ENCODE data around the gene ZNF529.
"Not testable (repeated sequence)": the region's sequence is repeated elsewhere in the genome, so short reads cannot be mapped to it uniquely, and the experiment has no call there.

ZNF529 gene

DNA sequence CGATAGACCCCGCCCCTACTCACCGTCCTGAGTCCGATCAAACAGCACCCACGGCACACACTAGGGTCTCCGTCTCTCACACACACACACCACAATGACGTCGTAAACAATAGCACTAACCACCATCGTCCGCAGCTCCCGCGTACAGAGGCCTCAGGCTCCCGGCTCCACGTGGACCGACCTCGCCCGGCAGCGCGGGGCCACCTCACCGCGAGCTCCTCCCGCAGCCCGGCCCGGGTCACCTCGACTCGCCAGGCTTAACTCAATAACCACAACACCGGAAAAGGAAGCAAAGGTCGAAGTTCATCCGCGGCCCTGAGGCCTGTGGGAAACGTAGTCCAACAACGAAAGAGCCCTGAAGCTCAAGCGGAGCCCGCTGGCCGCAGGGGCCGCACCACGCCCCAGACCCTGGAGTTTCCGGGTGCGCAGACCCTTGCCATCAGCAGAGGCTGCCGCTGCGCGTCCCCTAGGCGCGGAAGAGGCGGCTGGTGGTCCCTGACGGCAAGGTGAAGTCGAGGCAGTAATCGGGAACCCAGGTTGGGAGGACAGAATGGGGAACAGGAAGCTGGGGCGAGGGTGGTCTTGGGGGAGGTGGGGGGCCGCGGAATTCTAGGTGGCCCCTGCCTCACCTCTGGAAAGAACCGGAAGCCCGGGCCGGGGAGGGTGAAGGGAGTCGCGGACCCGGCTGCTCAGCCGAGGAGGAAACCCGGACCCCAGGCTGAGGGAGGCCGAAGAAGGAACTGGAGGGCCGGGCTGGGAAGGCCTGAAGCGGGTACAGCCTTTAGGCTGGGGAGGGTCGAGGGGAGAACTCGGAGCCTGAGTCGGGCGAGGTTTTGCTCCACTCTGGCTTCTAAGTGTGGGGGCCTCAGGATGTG lies at the start of gene ZNF529:
ZNF529 (minus strand) TSS at position 273 of the 875 bp plus-strand sequence. CDS start 946 bp downstream, outside the sequence.
- peak; percentile 73 for DNase-seq

DNA sequence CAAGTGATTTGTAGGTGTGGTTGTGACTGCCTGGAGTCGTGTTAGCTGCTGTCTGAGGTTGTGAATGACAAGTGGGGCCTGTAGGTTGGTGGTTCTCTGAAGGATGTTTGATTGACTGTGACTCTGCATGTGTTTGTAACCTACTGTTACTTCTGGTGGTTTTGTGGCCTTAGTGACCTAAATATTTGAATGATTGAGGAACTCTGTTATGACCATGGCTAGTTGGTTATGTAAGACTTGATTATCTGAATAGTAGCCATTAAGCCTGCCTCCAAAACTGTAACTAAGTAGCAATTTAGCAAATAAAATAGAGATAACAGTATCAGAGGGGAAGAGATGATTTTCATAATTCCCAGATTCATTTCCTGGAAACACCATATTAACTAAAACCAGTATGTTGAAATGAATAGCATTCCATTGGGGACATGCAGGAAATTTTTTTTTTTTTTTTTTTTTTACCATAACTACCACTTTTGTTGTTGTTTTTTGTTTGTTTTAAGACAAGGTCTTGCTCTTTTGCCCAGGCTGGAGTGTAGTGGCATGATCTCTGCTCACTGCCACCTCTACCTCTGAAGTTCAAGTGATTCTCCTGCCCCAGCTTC lies 32.9 kb upstream of the ZNF529 start:
- DNase-seq: no peak

DNA sequence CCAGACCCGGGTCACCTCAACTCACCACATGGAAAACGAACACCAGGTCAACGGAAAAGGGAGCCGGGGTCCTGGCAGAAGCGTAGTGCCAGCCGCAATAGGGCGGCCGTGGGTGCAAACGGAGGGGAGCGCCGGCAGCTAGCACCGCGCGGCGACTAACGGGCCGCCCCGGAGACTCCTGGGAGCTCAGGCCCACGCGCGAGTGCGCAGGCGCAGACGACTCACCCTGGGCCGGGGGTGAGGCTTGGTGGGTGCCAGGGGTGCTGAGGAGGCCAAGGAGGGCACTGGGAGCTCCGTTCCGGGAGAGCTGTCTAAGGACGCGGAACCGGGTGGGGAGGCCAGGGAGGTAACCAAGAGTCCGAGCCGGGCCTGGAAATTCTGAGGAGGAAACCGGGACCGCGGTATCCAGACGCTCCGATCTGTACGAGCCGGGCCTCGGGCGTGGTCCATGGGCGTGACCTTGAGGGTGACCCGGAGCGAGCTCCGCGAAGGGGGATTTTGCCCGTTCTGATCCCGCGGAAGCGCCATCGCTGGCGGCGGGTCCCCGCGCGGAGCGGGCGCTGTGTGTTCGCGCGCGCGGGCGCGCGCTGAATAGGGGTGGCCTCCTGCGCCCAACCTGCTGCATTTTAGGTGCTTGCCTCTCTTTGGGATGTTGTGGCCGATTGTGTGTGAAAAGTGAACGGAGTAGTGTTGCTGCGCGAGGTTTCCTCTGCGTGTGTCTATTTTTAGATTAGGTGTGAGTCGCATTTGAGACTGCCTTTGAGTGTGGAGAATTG lies 32.2 kb upstream of the ZNF529 start, which contains the start of gene ZNF382:
ZNF382 (plus strand) TSS at position 213 of the 776 bp plus-strand sequence. CDS start 4,602 bp downstream, outside the sequence.
- DNase-seq: peak; percentile 54

DNA sequence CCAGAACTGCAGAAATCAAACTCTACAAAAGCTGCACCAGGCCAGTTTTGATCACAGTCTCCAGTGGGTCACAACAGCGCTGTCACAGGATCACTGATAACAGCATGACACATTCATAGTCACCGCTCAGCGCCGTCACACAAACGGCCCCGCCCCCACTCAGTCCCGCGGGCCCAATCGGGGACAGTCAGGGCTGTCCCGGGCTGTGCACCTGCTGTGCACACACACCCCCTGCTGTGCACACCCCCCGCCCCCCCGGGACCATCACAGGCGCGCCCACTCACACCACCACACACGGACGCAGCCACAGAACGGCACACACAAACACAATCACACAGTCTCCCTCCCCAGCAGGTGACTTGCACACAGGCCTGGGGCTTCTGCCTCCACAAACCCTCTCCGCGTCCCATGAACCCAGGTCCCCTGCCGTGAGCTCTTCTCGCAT lies 31.6 kb upstream of the ZNF529 start:
- DNase-seq: peak; percentile 7

DNA sequence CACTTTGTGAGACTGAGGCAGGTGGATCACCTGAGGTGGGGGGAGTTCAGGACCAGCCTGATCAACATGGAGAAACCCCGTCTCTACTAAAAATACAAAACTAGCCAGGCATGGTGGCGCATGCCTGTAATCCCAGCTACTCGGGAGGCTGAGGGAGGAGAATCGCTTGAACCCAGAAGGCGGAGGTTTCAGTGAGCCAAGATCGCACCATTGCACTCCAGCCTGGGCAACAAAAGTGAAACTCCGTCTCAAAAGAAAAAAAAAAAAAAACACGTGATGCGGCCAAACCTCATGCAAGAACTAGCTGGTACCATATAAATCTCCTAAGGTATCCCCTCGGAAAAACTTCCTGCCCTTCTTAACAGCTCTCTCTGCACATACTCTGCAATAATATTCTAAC lies 29.6 kb upstream of the ZNF529 start:
- not testable (repeated sequence) for DNase-seq

- no peak for DNase-seq
These were observed 6.2 kb upstream of the ZNF529 start for GRCh38 chr19:36579255-36579654.

DNA sequence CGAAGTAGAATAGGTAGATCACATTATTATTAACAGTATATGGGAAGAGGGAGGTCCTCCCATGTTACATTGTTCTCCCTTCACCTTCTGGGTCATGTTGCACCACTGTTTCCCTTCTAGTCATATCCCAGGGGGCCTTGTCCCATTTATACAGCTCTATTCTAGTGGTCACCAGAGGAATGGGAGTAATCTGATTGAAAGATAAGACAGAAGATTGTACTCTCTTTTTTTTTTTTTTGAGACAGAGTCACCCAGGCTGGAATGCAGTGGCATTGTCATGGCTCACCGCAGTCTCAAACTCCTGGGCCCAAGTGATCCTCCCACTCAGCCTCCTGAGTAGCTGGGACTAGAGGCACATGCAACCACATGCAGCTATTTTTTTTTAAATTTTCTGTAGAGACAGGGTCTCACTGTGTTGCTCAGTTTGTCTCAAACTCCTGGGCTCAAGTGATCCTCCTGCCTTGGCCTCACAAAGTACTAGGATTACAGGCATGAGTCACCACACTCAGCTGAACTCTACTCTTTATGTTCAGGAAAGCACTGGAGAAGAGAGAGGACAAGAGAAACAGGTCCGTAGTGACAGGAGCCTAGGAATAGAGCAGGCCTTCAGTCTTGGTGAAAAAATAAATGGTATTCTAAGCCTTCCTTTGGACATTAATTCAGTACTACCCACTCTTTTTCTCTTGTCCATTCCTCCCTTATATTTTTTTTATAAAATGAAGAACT lies 4.3 kb upstream of the ZNF529 start:
- DNase-seq: no peak

DNA sequence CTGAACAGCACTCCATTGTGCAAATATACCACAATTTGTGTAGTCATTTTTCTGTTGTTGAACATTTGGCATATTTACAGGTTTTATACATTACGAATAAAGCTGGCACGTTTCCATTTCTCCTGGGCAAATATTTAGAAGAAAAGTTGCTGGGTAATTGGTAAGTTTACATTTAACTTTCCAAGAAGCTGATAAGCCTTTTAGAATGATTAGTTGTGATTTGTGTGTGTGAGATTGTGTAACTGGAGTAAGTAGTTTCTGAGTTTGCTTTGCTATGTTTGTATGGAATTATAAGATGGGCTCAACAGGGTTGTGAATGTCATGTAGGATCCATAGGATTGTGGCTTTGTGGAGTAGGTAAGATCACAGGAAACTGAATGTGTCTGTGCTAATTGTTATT lies 1.6 kb upstream of the ZNF529 start:
- DNase-seq: no peak

DNA sequence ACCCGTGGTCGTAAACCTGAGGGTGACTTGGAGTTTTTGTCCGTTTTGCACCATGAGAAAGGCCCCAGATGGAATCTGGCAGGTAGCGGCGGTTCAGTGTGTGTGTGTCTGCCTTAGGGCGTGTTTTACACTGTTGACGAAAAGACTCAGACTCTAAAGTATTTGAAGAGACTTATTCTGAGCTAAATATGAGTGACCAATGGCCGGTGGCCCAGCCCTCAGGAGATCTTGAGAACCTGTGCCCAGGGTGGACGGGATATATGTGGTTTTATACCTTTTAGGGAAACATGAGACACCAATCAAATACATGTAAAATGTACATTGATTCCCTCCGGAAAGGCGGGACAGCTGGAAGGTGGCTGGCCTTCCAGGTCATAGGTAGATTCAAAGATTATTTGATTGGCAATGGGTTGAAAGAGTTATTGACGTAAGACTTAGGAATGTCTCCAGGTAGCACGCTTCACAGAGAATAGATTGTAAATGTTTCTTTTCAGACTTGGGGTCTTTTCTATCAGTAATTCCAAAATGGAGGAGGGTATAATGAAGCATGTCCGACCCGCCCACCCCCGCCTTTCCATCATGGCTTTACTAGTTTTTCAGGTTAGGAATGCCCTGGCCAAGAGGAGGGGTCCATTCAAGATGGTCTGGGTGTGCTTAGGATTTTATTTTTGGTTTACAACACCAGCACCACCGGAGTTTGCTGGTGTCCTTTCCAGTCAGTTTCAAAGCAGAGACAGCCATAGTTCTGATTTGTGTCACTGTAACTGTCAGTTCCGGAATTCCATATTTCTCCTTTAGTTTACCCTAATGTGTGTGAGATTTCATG lies 1.0 kb upstream of the ZNF529 start:
- DNase-seq: no peak

- no peak for DNase-seq
These were observed 486 bp downstream of the ZNF529 start for GRCh38 chr19:36572593-36573019.

DNA sequence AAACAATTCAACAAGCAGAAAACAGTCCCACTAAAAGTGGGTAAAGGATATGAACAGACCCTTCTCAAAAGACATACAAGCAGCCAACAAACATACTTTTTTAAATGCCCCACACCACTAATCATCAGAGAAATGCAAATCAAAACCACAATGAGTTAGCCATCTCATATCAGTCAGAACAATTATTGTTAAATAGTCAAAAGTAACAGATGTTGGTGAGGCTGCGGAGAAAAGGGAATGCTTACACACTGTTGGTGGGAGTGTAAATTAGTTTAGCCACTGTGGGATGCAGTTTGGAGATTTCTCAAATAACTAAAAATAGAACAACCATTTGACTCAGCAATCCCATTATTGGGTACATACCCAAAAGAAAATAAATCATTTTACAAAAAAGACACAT lies 8.7 kb downstream of the ZNF529 start:
- no peak for DNase-seq

DNA sequence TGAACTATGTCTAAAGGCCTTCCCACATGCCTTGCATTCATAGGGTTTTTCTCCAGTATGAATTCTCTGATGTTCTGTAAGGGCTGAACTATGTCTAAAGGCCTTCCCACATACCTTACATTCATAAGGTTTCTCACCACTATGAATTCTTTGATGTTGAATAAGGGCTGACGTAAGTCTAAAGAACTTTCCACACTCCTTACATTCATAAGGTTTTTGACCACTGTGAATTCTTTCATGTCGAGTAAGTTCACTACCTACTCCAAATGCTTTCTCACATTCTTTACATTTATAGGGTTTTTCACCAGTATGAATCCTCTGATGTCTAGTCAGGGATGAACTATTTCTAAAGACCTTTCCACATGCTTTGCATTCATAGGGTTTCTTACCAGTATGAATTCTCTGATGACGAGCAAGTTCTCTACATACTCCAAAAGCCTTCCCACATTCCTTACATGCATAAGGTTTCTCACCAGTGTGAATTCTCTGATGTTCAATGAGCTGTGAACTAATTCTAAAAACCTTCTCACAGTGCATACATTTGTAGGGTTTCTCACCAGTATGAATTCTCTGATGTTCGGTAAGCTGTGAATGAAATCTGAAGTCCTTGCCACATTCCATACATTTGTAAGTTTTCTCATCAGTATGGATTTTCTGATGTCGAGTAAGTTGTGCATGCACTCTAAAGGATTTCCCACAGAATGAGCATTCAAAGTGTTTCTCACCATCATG lies 25.9 kb downstream of the ZNF529 start:
- DNase-seq: no peak

DNA sequence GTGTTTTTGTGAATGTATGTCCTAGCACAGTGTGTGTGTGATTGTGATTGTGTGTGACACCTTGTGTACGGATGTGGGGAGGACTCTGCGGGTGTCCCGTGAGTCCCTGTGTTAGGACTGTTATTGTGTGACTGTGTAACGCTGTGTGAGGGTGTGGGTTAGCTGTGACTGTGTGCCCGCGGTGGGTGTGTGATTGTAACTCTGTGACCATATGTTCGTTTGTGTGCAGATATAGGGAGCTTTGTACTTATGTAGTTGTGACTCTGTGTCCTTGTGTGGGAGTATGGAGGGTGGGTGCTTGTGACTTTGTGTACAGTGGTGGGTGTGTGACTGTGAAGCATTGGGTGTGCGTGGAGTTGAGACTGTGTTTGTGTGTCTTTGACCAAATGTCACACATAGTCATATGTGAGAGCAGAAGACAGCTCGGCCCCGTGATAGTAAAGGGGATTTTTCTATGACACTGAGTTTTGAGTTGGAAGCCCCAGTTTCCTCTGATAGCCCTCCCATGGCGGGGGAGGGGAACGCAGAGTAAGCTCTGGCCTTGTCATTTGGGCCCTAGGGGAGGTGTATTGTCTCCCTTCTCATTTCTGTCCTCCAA lies 44.1 kb downstream of the ZNF529 start:
- no peak for DNase-seq

DNA sequence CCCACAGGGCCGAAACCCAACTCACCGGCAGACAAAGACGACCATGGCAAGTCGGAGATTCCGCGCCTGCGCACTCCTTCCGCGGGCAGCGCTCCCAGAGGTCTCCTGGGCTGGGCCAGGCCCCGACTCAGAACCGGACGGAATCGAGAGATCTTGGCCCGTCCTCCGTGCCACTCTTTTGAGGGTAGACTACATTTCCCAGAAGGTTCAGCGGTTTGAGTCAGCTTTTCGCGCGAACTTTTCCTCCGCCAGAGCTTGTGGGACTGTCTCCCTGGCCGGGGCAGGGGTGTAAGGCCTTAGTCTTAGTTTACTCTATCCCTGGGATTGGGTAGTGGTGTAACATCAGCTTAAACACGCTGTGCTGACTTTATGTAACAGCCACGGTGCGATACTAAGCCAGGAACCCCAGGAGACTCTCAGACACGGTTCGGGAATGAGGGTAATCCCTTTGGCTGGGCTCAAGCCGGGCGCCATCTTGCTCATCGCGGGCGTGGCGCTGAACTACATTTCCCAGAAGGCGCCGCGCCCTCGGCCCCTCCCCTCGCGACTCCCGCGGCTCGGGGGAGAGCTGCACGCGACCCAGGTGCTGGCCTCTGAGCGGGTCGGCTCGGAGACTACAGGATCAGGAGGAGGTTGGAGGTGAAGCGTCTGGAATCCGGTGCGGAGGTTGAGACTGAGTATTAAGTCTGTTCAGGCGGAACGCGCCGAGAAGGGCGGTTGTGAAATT lies 44.7 kb downstream of the ZNF529 start, which contains the start of gene ZNF260:
ZNF260 (minus strand) TSS at position 78 of the 727 bp plus-strand sequence. CDS start 13,033 bp downstream, outside the sequence.
- DNase-seq: peak; percentile 89

- no peak for DNase-seq
These were observed 45.3 kb downstream of the ZNF529 start for GRCh38 chr19:36527873-36528193.

GRCh38 chr19:36527341-36527740 lies 45.8 kb downstream of the ZNF529 start:
- no peak for DNase-seq

DNA sequence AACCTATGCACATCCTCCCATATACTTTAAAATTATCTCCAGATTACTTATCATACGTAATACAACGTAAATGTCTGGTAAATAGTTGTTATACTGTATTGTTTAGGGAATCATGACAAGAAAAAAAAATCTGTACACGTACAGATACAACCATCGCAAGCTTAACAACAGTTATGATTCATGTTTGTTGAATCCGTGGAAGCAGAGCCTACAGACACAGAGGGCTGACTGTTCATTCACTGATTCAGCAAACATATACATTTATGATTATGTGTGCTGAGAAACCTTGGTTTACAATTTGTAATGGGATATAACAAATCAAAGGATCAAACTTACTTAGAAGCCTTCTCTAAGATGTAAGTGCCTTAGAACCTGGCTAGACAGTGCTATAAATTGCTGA lies 46.5 kb downstream of the ZNF529 start:
- no peak for DNase-seq

- DNase-seq: no peak
These were observed 48.5 kb downstream of the ZNF529 start for GRCh38 chr19:36524617-36525016.

GRCh38 chr19:36514012-36514612 lies 59.0 kb downstream of the ZNF529 start:
- no peak for DNase-seq

All from COR-L47 (cell line).